Measurements from ENCODE around the gene C17orf58. TPM values are rescaled to one million over a fixed set of nuclear protein-coding genes. Genes with fewer than 3 reads are reported as not detected.
A peak's percentile ranks its signal among the peaks of the same experiment; 100 is the strongest.

The C17orf58 gene
- total and polyA plus RNA-seq, 9 of the 15 experiments (the other 6 are each of a cell fraction or from before 2014, with no cell fraction given) = 8.6 to 37.4 (median 27.6) TPM

GRCh38 chr17:68011199-68011665 lies 15.0 kb upstream of the C17orf58 start (continued):
- TF ChIP-seq BCLAF1 (IDR thresholded peaks at IDR 0.05; ENCODE audit: borderline replicate concordance in 1 of 2, control insufficient read depth in 1 of 2, low read depth in 2 of 2, low read length in 1 of 2) (no peak), ZEB2 (IDR thresholded peaks at IDR 0.05) (0 out of 2 replicates have a peak, but pooled peaks have one; percentile 17), SP1 (CRISPR knock-in tag; IDR thresholded peaks at IDR 0.05) (no peak), ARID1B (IDR thresholded peaks at IDR 0.05) (peak; percentile 39), EHMT2 (IDR thresholded peaks at IDR 0.05) (peak; percentile 55; the same call in 1 of the 2 replicates), ZBTB2 (IDR thresholded peaks at IDR 0.05) (peak; percentile 64; the same call in 1 of the 2 replicates), THRAP3 (IDR thresholded peaks at IDR 0.05; ENCODE audit: borderline replicate concordance) (0 out of 2 replicates have a peak, but pooled peaks have one; percentile 64)
- TF ChIP-seq, protein P1, sequence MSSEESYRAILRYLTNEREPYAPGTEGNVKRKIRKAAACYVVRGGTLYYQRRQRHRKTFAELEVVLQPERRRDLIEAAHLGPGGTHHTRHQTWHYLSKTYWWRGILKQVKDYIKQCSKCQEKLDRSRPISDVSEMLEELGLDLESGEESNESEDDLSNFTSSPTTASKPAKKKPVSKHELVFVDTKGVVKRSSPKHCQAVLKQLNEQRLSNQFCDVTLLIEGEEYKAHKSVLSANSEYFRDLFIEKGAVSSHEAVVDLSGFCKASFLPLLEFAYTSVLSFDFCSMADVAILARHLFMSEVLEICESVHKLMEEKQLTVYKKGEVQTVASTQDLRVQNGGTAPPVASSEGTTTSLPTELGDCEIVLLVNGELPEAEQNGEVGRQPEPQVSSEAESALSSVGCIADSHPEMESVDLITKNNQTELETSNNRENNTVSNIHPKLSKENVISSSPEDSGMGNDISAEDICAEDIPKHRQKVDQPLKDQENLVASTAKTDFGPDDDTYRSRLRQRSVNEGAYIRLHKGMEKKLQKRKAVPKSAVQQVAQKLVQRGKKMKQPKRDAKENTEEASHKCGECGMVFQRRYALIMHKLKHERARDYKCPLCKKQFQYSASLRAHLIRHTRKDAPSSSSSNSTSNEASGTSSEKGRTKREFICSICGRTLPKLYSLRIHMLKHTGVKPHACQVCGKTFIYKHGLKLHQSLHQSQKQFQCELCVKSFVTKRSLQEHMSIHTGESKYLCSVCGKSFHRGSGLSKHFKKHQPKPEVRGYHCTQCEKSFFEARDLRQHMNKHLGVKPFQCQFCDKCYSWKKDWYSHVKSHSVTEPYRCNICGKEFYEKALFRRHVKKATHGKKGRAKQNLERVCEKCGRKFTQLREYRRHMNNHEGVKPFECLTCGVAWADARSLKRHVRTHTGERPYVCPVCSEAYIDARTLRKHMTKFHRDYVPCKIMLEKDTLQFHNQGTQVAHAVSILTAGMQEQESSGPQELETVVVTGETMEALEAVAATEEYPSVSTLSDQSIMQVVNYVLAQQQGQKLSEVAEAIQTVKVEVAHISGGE (CRISPR knock-in tag; IDR thresholded peaks at IDR 0.05) = 0 out of 6 replicates have a peak, but pooled peaks of 1 of the 3 experiments have one; percentile 21
- TF ChIP-seq, protein P2, sequence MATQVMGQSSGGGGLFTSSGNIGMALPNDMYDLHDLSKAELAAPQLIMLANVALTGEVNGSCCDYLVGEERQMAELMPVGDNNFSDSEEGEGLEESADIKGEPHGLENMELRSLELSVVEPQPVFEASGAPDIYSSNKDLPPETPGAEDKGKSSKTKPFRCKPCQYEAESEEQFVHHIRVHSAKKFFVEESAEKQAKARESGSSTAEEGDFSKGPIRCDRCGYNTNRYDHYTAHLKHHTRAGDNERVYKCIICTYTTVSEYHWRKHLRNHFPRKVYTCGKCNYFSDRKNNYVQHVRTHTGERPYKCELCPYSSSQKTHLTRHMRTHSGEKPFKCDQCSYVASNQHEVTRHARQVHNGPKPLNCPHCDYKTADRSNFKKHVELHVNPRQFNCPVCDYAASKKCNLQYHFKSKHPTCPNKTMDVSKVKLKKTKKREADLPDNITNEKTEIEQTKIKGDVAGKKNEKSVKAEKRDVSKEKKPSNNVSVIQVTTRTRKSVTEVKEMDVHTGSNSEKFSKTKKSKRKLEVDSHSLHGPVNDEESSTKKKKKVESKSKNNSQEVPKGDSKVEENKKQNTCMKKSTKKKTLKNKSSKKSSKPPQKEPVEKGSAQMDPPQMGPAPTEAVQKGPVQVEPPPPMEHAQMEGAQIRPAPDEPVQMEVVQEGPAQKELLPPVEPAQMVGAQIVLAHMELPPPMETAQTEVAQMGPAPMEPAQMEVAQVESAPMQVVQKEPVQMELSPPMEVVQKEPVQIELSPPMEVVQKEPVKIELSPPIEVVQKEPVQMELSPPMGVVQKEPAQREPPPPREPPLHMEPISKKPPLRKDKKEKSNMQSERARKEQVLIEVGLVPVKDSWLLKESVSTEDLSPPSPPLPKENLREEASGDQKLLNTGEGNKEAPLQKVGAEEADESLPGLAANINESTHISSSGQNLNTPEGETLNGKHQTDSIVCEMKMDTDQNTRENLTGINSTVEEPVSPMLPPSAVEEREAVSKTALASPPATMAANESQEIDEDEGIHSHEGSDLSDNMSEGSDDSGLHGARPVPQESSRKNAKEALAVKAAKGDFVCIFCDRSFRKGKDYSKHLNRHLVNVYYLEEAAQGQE (IDR thresholded peaks at IDR 0.05; ENCODE audit: borderline replicate concordance) = peak; percentile 45; the same call in 1 of the 2 replicates
- TF ChIP-seq, protein P2 (CRISPR knock-in tag; IDR thresholded peaks at IDR 0.05; ENCODE audit: low read depth) = no peak
